GM10266 (cell line): Measurements from ENCODE around the gene MED15.
"Not testable (repeated sequence)": the region's sequence is repeated elsewhere in the genome, so short reads cannot be mapped to it uniquely, and the experiment has no call there.

ENCODE experiments used
- DNase-seq: peaks from one replicate; pipeline ENCODE4 v3.0.0; 2012; ENCODE audit errors: extremely low spot score
- TF ChIP-seq, protein P1 (sequence below): IDR thresholded peaks from 2 replicates; pipeline ENCODE4 v1.5.1; 2012; ENCODE audit warnings: mild to moderate bottlenecking, low read depth; ENCODE audit not compliant: control insufficient read depth, insufficient read depth; ENCODE audit errors: missing control alignments

MED15 gene

DNA sequence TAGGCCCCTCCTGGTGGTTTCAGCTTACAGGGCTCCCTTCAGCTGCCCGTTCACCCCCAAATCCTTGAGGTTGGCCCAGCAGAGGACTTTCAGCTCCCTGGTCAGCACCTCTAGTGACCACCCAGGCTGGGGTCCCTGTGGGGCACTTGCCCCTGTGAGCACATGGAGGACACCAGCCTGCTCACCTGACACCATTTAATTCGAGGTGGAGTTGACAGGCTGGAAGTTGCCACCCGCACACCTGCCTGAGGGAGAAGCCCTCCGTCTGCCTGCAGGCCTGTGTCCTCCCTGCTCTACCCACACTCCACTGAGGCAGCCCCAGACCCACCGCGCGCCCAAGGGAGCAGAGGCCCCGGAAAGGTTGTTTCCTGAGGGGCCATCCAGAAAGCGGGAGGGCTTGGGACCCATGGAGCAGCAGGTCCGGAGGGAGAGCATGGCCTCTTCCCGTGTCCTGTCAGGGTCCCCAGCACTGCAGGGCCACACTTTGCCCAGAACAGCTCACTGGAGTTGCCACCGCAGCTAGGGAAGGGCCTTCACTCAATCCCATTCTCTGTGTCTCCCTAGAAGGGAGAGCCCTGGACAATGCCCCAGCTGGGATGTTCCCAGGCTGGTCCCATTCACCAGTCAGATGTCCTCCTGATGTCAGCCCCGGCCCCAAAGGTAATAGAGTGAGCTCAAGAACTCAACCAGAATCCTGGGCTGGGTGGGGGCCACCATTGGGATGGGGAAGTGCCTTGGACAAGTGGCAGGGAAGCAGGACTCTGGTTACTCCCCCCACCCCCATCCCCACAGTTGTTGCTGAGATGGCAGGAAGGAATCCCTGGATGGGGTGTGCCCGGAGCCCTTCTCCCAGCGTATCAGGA lies 82.4 kb downstream of the MED15 start:
- DNase-seq, result no peak
- TF ChIP-seq, protein P1, sequence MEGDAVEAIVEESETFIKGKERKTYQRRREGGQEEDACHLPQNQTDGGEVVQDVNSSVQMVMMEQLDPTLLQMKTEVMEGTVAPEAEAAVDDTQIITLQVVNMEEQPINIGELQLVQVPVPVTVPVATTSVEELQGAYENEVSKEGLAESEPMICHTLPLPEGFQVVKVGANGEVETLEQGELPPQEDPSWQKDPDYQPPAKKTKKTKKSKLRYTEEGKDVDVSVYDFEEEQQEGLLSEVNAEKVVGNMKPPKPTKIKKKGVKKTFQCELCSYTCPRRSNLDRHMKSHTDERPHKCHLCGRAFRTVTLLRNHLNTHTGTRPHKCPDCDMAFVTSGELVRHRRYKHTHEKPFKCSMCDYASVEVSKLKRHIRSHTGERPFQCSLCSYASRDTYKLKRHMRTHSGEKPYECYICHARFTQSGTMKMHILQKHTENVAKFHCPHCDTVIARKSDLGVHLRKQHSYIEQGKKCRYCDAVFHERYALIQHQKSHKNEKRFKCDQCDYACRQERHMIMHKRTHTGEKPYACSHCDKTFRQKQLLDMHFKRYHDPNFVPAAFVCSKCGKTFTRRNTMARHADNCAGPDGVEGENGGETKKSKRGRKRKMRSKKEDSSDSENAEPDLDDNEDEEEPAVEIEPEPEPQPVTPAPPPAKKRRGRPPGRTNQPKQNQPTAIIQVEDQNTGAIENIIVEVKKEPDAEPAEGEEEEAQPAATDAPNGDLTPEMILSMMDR, result no peak

- no peak for DNase-seq
- TF ChIP-seq, protein P1, result no peak
Observed at GRCh38 chr22:20590477-20591294, 83.3 kb downstream of the MED15 start.

DNA sequence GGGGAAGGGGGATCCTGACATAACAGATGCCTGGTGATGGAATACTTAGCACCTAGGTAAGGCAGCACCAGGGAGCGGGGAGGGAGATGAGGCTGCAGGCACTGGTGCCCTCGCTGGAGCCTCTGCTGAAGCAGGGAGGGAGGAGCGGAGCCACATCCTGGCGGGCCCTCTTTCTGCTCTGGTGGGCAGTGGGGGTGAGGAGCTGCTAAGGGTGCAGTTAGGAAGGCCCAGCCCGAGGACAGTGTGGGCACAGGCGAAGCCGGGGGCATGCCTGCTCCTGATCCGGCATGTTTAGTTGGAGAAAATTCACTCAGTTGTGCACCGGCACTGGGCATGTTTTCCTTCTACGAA lies 83.9 kb downstream of the MED15 start:
- TF ChIP-seq, protein P1, result no peak
- no peak for DNase-seq

GRCh38 chr22:20591660-20592310 lies 84.4 kb downstream of the MED15 start:
- no peak for DNase-seq
- TF ChIP-seq, protein P1, result no peak

GRCh38 chr22:20594038-20594437 lies 86.6 kb downstream of the MED15 start:
- DNase-seq, result not testable (repeated sequence)

DNA sequence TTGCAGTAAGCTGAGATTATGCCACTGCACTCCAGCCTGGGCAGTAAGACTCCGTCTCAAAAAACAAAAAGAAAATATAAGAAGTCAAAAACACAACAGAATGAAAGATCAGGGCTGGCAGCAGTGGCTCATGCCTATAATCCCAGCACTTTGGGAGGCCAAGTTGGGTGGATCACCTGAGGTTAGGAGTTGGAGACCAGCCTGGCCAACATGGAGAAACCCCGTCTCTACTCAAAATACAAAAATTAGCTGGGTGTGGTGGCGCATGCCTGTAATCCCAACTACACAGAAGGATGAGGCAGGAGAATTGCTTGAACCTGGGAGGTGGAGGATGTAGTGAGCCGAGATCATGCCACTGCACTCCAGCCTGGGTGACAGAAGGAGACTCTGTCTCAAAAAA lies 87.1 kb downstream of the MED15 start:
- DNase-seq, result not testable (repeated sequence)

- DNase-seq, result no peak
- TF ChIP-seq, protein P1, result no peak
Observed at GRCh38 chr22:20595461-20595860, 88.1 kb downstream of the MED15 start.

DNA sequence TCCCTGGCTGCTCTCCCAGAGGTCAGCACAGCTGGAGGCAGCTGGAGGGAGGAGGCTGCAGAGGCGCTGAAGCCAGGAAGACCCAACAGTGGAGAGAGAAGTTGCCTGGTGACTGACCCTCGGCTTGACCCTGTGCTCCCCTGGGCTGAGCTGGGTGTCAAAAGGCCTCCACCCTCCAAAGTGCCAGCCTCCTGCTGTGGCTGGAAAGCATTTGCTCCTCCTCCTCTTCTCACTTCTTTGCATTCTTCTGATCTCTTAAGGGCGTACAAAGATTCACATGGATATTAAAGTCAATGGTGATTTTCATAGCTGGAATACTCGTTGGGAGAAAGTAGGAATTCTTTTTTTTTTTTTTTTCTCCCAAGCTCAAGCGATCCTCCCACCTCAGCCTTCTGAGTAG lies 91.7 kb downstream of the MED15 start:
- no peak for DNase-seq
- TF ChIP-seq, protein P1, result no peak
